GM21717 (cell line): ENCODE data around the gene PDK3.

Experiments used
- ATAC-seq: cut with Tn5 transposase; IDR thresholded peaks from one replicate; pipeline ENCODE4 v1.9.1; 2021; ENCODE audit warnings: mild to moderate bottlenecking, moderate library complexity; ENCODE audit not compliant: unreplicated experiment

Gene PDK3

GRCh38 chrX:24547961-24548360 lies 82.9 kb downstream of the PDK3 start:
- ATAC-seq, result no peak

GRCh38 chrX:24550166-24550565 lies 85.1 kb downstream of the PDK3 start:
- ATAC-seq, result no peak

- ATAC-seq, result no peak
These were observed 87.9 kb downstream of the PDK3 start for GRCh38 chrX:24553011-24553410.

- no peak for ATAC-seq
These were observed 96.0 kb downstream of the PDK3 start for GRCh38 chrX:24561121-24561520.

- ATAC-seq, result no peak
These were observed 98.4 kb downstream of the PDK3 start for GRCh38 chrX:24563291-24564010.

GRCh38 chrX:24566240-24566639 lies 101.2 kb downstream of the PDK3 start:
- no peak for ATAC-seq

GRCh38 chrX:24567169-24567568 lies 102.1 kb downstream of the PDK3 start:
- ATAC-seq, result no peak

GRCh38 chrX:24574743-24575142 lies 109.7 kb downstream of the PDK3 start:
- no peak for ATAC-seq

- ATAC-seq, result no peak
These were observed 110.4 kb downstream of the PDK3 start for GRCh38 chrX:24575496-24575895.

GRCh38 chrX:24577091-24577490 lies 112.0 kb downstream of the PDK3 start:
- no peak for ATAC-seq
